AG04450 (cell line): ENCODE data around the gene ZNF587B. TPM values are rescaled to one million over a fixed set of nuclear protein-coding genes. Genes with fewer than 3 reads are reported as not detected.
"Not testable (repeated sequence)": the region's sequence is repeated elsewhere in the genome, so short reads cannot be mapped to it uniquely, and the experiment has no call there.

ENCODE experiments used
- CTCF ChIA-PET: fragments of 300-600, 350-600 bp; formaldehyde crosslinking; extraction: SDS; loops from one replicate; lab custom pipeline; 2022; ENCODE audit warnings: antibody characterized with exemption, inconsistent platforms; lab: Charles Lee
- POLR2A ChIA-PET: fragments of 350-600 bp; formaldehyde crosslinking; extraction: SDS; loops from one replicate; lab custom pipeline; 2021; ENCODE audit warnings: antibody characterized with exemption, inconsistent platforms; lab: Yijun Ruan, JAX
- DNase-seq: peaks from one replicate; pipeline ENCODE4 v3.0.0-alpha.2; 2011; ENCODE audit warnings: low read depth, low spot score
- H3K27ac ChIP-seq: one replicate; pipeline ENCODE4 v1.5.1; 2012; ENCODE audit warnings: low read depth, low read length, control low read depth
- H3K27me3 ChIP-seq: one replicate; pipeline ENCODE4 v1.6.0; 2012; ENCODE audit warnings: low read length; ENCODE audit not compliant: control insufficient read depth, insufficient read depth
- H3K4me3 ChIP-seq: 2 replicates; pipeline ENCODE4 v1.5.1; 2011; ENCODE audit warnings: mild to moderate bottlenecking, low read depth, low read length, control low read depth
- H3K9me3 ChIP-seq: 2 replicates; pipeline ENCODE4 v1.5.1; 2012; ENCODE audit warnings: low read length; ENCODE audit not compliant: control insufficient read depth, insufficient read depth
- CTCF ChIP-seq: IDR thresholded peaks from 2 replicates; pipeline ENCODE4 v1.5.1; 2011; ENCODE audit warnings: low read depth, low read length, control low read depth, inconsistent platforms
- polyA plus RNA-seq: library from polyadenylated mRNA; depleted of rRNA; stranded (reverse); fragments of >200 nt; gene quantifications from 2 replicates; pipeline ENCODE4 v1.2.3, GENCODE V29; 2011

ZNF587B gene
- polyA plus RNA-seq, 1 experiment: 5.7 TPM

GRCh38 chr19:57812226-57812625 lies 17.9 kb upstream of the ZNF587B start:
- Histone ChIP-seq H3K27me3 (no peaks in the 10 kb centered on the region), H3K27ac (no peak overlapping the region), H3K9me3 (no peaks in the 10 kb centered on the region; the same call in 1 of the 2 replicates), H3K4me3 (no peak overlapping the region)
- POLR2A ChIA-PET: no interaction called here
- CTCF ChIA-PET: no interaction called here
- no peak for TF ChIP-seq CTCF
- DNase-seq: no peak

GRCh38 chr19:57812975-57813820 lies 16.9 kb upstream of the ZNF587B start:
- H3K9me3 ChIP-seq, H3K27ac ChIP-seq, DNase-seq, H3K4me3 ChIP-seq, H3K27me3 ChIP-seq, CTCF ChIA-PET: not testable (repeated sequence)
- POLR2A ChIA-PET: interaction anchor here (0.6 kb wide), 1 partner anchor 560 kb away, joined by 3 read pairs; no protein-coding TSS in a partner anchor

- DNase-seq: no peak
- no peak for TF ChIP-seq CTCF
- Histone ChIP-seq H3K27me3 (no peaks in the 10 kb centered on the region), H3K4me3 (peak overlapping the region; percentile 95), H3K9me3 (no peaks in the 10 kb centered on the region; the same call in 1 of the 2 replicates), H3K27ac (no peak overlapping the region)
- ChIA-PET CTCF (no interaction called here), POLR2A (interaction anchor here (0.6 kb wide), 2 partner anchors 75 to 560 kb away, joined by 3 to 9 read pairs; no protein-coding TSS in a partner anchor)
Measured at GRCh38 chr19:57813919-57814504, 16.1 kb upstream of the ZNF587B start.

- no peak for TF ChIP-seq CTCF
- peak; percentile 72 for DNase-seq
- Histone ChIP-seq H3K4me3 (peak within 1 kb of the TSS; percentile 95), H3K9me3 (no peaks in the 10 kb centered on the region; the same call in 1 of the 2 replicates), H3K27ac (no peak within 1 kb of the TSS), H3K27me3 (no peaks in the 10 kb centered on the region)
- POLR2A ChIA-PET: interaction anchor here (0.6 to 1.1 kb wide), 6 partner anchors 10 to 116 kb away, joined by 3 to 9 read pairs (median 5); partner anchors contain the start of genes ZNF586 and ZNF587
- CTCF ChIA-PET: no interaction called here
Measured at GRCh38 chr19:57814505-57815246, 15.4 kb upstream of the ZNF587B start, which contains the start of gene ZNF552. Gene ZNF552 (minus strand): TSS chr19:57814913. CDS start chr19:57814743, 170 bp downstream.
